ENCODE data around the gene HKDC1. TPM values are rescaled to one million over a fixed set of nuclear protein-coding genes. Genes with fewer than 3 reads are reported as not detected.

The HKDC1 gene
- total and polyA plus RNA-seq, 2 donors (not counting 1 experiment from before 2014, with no cell fraction given), result 0.01 TPM; not detected in 1

DNA sequence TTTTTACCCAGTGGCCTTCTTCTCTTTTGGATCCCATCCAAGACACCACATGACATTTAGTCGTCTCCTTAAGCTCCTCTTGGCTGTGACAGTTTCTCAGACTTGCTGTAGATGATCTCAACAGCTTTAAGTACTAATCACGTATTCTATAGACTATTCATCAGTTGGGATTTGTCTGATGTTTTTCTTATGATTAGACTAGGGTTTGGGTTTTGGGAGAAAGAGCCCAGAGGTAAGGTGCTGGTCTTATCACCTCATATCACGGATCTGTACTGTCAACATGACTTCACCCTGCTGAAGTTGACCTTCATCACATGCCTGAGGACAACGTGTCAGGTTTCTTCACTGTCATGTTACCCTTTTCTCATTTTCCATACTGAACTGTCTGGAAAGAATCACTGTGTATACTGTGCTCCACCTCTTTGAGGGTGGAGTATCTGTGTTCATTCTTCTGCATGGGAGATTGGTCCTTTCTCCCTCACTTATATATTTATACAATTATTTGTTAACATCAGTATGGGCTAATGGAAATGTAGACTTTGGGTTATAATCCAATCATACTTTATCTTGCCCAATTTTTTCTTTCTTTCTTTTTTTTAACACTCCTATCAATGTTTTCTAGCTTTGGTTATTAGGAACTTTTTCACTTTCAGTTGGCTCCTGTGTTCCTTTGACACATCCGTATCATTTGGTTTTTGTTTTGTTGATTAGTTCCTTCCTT is 6.4 kb upstream of the HKDC1 start:
- no peak overlapping the region for H3K27ac ChIP-seq (ENCODE audit: low read length in 2 of 2)
- peaks cover 0 to 5% (median 0%) of the 10 kb centered on the region in 4 experiments for H3K27me3 ChIP-seq (replicated peaks in 1 of 4; ENCODE audit: control extremely low read depth in 1 of 4, control insufficient read depth in 3 of 4, insufficient read depth in 4 of 4, low read length in 3 of 4)
- ChIA-PET POLR2A (no interaction called here), CTCF (no interaction called here)
- no peaks in the 10 kb centered on the region for H3K4me1 ChIP-seq (ENCODE audit: control insufficient read depth in 2 of 2, insufficient read depth in 2 of 2, low read length in 2 of 2)
- H3K79me2 ChIP-seq (ENCODE audit: control insufficient read depth, insufficient read depth, low read length), result no peaks in the 10 kb centered on the region
- Mint-ChIP-seq H3K4me3 (no peak overlapping the region), H3K27me3 (peaks cover 12% of the 10 kb centered on the region), H3K4me1 (peaks cover 7% of the 10 kb centered on the region), H3K27ac (no peak overlapping the region), H3K9me3 (ENCODE audit: insufficient read depth) (no peaks in the 10 kb centered on the region)
- DNase-seq, result no peak
- H3K4me3 ChIP-seq (ENCODE audit: control extremely low read depth in 1 of 5, extremely low read depth in 1 of 5, insufficient read depth in 1 of 5, low read depth in 2 of 5, low read length in 4 of 5), result no peak overlapping the region
- H3K36me3 ChIP-seq (replicated peaks in 1 of 2; ENCODE audit: control extremely low read depth in 1 of 2, control insufficient read depth in 1 of 2, extremely low read depth in 1 of 2, insufficient read depth in 2 of 2, low read length in 1 of 2), result peaks cover 1 to 7% of the 10 kb centered on the region in 2 experiments
- no peak for ATAC-seq (ENCODE audit: low read depth)
- no peak overlapping the region for H2AFZ ChIP-seq (ENCODE audit: insufficient read depth, low read depth, low read length, poor library complexity, severe bottlenecking)
- no peak overlapping the region for H3K9ac ChIP-seq (ENCODE audit: low read length)
- H4K20me1 ChIP-seq (ENCODE audit: control insufficient read depth, insufficient read depth, low read length, poor library complexity, severe bottlenecking), result no peaks in the 10 kb centered on the region
- TF ChIP-seq, protein P1, sequence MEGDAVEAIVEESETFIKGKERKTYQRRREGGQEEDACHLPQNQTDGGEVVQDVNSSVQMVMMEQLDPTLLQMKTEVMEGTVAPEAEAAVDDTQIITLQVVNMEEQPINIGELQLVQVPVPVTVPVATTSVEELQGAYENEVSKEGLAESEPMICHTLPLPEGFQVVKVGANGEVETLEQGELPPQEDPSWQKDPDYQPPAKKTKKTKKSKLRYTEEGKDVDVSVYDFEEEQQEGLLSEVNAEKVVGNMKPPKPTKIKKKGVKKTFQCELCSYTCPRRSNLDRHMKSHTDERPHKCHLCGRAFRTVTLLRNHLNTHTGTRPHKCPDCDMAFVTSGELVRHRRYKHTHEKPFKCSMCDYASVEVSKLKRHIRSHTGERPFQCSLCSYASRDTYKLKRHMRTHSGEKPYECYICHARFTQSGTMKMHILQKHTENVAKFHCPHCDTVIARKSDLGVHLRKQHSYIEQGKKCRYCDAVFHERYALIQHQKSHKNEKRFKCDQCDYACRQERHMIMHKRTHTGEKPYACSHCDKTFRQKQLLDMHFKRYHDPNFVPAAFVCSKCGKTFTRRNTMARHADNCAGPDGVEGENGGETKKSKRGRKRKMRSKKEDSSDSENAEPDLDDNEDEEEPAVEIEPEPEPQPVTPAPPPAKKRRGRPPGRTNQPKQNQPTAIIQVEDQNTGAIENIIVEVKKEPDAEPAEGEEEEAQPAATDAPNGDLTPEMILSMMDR (IDR thresholded peaks at IDR 0.05), result no peak
- H3K9me3 ChIP-seq (ENCODE audit: control extremely low read depth in 1 of 3, control insufficient read depth in 2 of 3, insufficient read depth in 1 of 3, low read length in 2 of 3), result no peaks in the 10 kb centered on the region
- H3K4me2 ChIP-seq (replicated peaks; ENCODE audit: low read depth, low read length, poor library complexity, severe bottlenecking), result no peak overlapping the region
- intact Hi-C loops (cut with micrococcal nuclease), result no loop called here
- WGBS (ENCODE audit: insufficient coverage), result 56% methylated on average over 2 of the region's 5 CpGs

DNA sequence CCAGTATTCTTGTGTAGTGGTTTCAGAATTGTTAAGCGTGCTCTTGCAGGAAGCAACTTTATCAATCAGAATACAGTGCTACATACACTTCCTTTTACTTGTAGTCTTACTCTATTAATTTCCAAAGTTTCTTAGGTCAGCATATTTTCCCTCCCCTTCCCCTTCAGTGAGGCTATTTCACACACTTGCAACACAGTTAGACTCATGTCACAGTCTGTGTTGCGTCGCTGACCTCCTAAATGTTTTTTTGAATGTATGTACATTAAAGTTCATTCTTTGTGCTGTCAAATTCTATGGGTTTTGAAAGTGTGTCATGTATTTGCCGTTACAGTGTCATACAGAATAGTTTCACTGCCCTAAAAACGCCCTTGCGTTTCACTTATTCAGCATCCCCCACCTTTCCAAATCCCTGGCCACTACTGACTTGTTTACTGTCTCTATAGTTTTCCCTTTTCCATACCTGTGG is 5.4 kb upstream of the HKDC1 start:
- intact Hi-C loops (cut with micrococcal nuclease), result no loop called here
- H3K9me3 Mint-ChIP-seq (ENCODE audit: insufficient read depth), result no peaks in the 10 kb centered on the region

More for the DNA sequence above, 5.4 kb upstream of the HKDC1 start:
- Histone ChIP-seq H3K9me3 (ENCODE audit: control extremely low read depth in 1 of 3, control insufficient read depth in 2 of 3, insufficient read depth in 1 of 3, low read length in 2 of 3) (no peaks in the 10 kb centered on the region), H2AFZ (ENCODE audit: insufficient read depth, low read depth, low read length, poor library complexity, severe bottlenecking) (no peak overlapping the region), H3K79me2 (ENCODE audit: control insufficient read depth, insufficient read depth, low read length) (no peaks in the 10 kb centered on the region), H4K20me1 (ENCODE audit: control insufficient read depth, insufficient read depth, low read length, poor library complexity, severe bottlenecking) (no peaks in the 10 kb centered on the region), H3K4me1 (ENCODE audit: control insufficient read depth in 2 of 2, insufficient read depth in 2 of 2, low read length in 2 of 2) (no peaks in the 10 kb centered on the region), H3K4me3 (ENCODE audit: control extremely low read depth in 1 of 5, extremely low read depth in 1 of 5, insufficient read depth in 1 of 5, low read depth in 2 of 5, low read length in 4 of 5) (no peak overlapping the region), H3K4me2 (replicated peaks; ENCODE audit: low read depth, low read length, poor library complexity, severe bottlenecking) (no peak overlapping the region), H3K27me3 (replicated peaks in 1 of 4; ENCODE audit: control extremely low read depth in 1 of 4, control insufficient read depth in 3 of 4, insufficient read depth in 4 of 4, low read length in 3 of 4) (peaks cover 0 to 5% (median 0%) of the 10 kb centered on the region in 4 experiments), H3K27ac (ENCODE audit: low read length in 2 of 2) (no peak overlapping the region), H3K36me3 (replicated peaks in 1 of 2; ENCODE audit: control extremely low read depth in 1 of 2, control insufficient read depth in 1 of 2, extremely low read depth in 1 of 2, insufficient read depth in 2 of 2, low read length in 1 of 2) (no peaks in the 10 kb centered on the region), H3K9ac (ENCODE audit: low read length) (no peak overlapping the region)
- no peak for DNase-seq
- no CpG with 5 or more reads among the region's 6 CpGs for WGBS (ENCODE audit: insufficient coverage)
- ChIA-PET CTCF (interaction anchor here (0.6 to 1.3 kb wide), 2 partner anchors 133 to 178 kb away, joined by 3 to 5 read pairs; no protein-coding TSS in a partner anchor), POLR2A (no interaction called here)
- Mint-ChIP-seq H3K4me1 (peaks cover 6% of the 10 kb centered on the region), H3K27ac (no peak overlapping the region), H3K4me3 (no peak overlapping the region), H3K27me3 (peaks cover 12% of the 10 kb centered on the region)
- ATAC-seq (ENCODE audit: low read depth), result no peak
- TF ChIP-seq, protein P1 (IDR thresholded peaks at IDR 0.05), result no peak
- no peak for TF ChIP-seq EZH2 (IDR thresholded peaks at IDR 0.05; ENCODE audit: borderline replicate concordance, insufficient read depth, low read depth, low read length, poor library complexity, severe bottlenecking)
